HG03354 (cell line): Measurements from ENCODE around the gene MAGT1.
"Not testable (repeated sequence)": the region's sequence is repeated elsewhere in the genome, so short reads cannot be mapped to it uniquely, and the experiment has no call there.

ENCODE experiments used
- ATAC-seq: cut with Tn5 transposase; IDR thresholded peaks from one replicate; pipeline ENCODE4 v1.9.1; 2021; ENCODE audit warnings: mild to moderate bottlenecking; ENCODE audit not compliant: unreplicated experiment, poor library complexity, severe bottlenecking

The MAGT1 gene

DNA sequence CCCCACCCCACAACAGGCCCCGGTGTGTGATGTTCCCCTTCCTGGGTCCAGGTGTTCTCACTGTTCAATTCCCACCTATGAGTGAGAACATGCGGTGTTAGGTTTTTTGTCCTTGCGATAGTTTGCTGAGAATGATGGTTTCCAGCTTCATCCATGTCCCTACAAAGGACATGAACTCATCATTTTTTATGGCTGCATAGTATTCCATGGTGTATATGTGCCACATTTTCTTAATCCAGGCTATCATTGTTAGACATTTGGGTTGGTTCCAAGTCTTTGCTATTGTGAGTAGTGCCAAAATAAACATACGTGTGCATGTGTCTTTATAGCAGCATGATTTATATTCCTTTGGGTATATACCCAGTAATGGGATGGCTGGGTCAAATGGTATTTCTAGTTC lies 13.8 kb downstream of the MAGT1 start:
- ATAC-seq, result not testable (repeated sequence)

DNA sequence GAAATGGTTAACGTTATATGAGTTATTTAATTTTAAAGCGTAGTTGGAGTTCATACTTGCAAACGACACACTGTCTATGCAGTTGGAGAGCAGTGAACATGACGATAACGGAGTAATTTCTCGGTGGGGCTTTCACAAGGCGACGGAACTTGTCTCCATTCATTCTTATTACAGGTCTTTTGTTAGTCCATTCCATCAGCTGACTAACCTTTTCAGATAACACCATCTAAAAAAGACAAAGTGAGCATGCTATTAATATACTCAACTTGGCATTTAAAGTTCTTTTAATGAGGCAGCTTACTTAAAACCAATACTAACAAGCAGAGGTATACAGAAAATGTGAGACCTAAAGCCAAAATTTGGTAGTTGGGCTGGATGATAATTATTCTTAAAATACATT lies 19.9 kb downstream of the MAGT1 start:
- no peak for ATAC-seq

DNA sequence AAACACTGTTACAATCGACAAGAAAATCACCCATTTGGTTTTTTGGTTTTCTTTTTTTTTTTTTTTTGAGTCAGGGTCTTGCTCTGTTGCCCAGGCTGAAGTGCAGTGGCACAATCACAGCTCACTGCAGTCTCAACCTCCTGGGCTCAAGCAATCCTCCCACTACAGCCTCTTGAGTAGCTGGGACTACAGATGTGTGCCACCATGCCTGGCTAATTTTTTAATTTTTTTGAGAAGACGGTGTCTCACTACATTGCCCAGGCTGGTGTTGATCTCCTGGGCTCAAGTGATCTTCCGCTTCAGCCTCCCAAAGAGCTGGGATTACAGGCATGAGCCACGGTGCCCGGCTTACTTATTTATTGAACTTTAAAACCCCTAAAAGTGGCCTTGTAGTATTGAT lies 63.7 kb downstream of the MAGT1 start:
- ATAC-seq, result not testable (repeated sequence)

DNA sequence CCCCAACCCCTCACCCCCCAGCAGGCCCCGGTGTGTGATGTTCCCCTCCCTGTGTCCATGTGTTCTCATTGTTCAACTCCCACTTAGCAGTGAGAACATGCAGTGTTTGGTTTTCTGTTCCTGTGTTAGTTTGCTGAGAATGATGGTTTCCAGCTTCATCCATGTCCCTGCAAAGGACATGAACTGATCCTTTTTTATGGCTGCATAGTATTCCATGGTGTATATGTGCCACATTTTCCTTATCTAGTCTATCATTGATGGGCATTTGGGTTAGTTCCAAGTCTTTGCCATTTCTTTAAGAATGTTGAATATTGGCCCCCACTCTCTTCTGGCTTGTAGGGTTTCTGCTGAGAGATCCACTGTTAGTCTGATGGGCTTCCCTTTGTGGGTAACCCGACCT lies 73.2 kb downstream of the MAGT1 start:
- not testable (repeated sequence) for ATAC-seq

DNA sequence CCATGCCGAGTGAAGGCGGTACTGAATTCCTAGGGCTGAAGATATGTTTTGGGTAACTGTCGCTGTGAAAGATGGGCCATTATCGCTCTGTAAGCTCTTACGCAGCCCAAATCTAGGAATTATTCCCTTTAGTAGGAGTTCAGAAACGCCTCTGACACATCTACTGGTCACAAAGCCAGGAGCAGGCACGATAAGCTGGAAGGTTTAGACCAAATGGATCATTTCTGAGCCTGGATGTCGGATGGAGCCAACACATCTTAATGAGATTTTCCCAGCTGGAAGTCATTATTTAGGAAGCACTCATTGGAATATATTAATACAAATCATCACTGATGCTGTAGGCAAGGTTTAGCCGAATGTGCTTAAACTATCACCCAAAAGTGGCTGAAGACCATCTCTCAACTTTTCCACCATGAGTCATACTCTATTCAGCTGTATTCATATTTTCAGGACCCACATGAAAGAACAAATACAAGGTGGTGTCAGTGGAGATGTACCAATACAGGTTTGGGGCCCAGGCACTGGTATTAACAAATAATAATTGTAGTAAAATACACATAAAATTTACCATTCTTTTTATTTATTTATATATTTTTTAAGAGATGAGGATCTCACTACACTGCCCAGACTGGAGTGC lies 75.0 kb downstream of the MAGT1 start:
- no peak for ATAC-seq

DNA sequence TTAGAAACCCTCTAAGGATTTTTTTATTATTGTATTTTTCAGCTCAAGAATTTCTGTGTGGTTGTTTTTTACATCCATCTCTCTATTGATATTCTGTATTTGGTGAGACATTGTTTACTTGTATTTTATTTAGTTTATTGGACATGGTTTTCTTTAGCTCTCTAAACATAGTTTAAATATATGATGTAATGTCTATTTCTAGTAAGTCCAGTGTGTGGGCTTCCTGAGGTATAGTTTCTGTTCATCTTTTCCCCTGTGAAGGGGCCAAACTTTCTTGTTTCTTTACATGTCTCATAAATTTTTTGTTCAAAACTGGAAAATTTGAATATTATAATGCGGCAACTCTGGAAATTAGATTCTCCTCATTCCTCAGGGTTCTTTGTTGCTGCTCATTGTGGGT lies 81.0 kb downstream of the MAGT1 start:
- no peak for ATAC-seq

DNA sequence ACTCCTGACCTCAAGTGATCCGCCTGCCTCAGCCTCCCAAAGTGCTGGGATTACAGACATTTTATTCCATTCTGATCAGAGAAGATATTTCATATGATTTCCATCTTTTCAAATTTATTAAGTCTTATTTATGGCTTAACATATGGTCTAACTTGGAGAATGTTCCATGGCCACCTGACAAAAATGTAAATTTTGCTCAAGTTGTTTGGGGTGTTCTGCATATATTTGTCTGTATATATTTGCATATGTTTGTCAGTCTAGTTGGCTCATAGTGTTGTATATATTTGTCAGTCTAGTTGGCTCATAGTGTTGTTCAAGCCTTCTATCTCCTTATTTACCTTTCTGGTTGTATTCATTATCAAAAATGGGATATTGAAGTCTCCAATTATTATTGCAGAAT lies 93.0 kb downstream of the MAGT1 start:
- ATAC-seq, result no peak

DNA sequence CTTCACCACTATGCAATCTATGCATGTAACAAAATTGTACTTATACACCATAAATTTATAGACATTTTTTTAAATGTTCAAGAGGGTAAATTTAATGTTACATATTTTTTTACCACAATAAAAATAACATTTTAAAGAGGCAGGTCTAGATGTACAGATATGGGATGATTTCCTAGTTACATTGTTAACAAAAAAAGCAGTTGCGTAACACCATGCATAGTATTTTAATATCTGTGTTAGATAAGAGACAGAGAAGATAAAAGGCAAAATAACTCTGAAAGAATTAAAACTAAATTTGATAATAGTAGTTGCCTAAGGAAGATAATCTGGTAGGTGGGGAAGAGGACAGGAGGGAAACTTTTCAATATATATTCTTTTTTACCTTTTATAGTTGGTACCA lies 100.1 kb downstream of the MAGT1 start:
- no peak for ATAC-seq

DNA sequence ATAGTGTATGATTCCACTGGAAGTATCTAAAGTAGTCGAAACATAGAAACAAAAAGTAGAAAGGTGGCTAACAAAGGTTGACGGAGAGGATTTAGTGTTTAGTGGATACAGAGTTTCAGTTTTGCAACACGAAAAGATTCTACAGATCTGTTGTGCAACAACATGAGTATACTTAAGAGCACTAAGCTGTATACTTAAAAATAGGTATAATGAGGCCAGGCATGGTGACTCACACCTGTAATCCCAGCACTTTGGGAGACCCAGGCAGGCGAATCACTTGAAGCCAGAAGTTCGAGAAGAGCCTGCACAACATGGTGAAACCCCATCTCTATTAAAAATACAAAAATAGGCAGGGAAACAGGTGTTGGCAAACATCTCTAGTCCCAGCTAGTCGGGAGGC lies 101.3 kb downstream of the MAGT1 start:
- no peak for ATAC-seq

DNA sequence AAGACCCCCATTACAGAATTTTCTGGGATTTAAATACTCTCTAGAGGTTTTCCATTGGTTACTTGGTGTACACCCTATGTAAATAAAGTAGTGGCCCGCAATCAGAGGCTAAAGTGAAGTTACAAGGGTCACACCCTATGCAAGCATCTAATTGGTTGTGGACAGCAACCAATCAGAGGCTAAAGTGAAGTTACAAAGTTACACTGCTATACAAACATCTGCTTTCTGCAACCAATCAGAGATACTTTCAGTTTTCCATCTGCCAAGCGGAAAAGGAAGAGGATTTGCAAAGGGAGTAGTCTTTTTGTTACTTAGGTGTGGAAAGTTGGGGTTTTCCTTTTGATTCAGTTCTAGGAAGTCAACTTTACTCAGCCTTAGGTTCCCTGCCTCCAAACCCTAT lies 107.2 kb downstream of the MAGT1 start:
- ATAC-seq, result no peak

DNA sequence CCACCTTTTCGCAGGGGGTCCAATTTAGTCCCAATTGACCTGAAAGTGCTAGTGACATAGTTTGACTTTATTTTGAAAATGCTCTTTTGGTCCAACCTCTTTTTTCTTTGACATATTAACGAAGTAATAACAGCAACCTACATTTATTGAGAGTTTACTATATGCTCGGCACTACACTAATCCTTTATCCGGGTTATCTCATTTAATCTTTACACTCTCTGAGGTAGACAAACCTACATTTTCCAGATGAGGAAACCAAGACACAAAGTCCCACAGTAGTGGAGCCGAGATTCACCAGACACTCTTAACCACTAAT lies 108.9 kb downstream of the MAGT1 start:
- ATAC-seq, result peak; percentile 17

DNA sequence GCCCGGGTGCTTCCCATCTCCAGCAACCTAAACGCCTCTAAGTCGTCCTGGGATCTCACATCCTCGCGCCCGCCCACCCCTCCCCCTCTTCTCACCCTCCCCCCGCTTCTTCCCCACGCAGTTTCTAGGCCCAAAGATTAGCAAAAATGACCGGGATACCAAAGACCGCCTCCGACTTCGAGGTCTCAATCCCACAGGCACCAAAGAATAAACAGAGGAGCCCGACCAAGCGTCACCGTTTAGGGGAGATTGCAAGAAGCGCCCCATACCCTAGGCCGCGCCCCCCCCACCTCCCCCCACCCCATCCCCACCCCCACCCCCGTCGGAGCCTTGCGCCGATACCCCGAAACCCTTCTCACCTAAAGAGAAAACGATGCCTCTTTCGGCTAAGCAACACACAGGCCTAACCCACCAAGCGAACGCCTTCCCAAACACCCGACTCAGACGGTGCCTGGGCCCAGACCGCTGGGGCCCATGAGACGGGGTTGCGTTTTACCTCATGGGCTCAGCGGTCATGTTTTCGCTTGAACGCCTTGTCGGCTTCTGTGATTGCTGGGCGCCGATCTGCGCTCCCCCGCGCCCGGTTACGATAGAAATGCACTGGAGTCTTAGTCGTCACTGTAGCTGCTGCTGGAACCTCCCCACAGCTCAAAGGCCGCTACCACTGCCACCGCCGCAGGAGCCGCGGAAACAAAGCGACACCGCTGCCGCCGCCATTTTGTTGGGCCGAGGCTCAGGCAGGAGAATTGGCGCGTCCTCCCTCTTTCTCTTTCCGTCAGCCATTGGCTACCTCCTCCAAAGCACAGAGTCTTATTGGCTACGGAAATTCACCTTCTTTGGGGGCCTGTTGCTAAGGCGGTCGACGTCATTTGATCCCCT lies 109.5 kb downstream of the MAGT1 start, which contains the start of gene ATRX:
TSS of gene ATRX (minus strand) at position 731 of the 879 bp plus-strand sequence. CDS start at position 516, 215 bp downstream.
- ATAC-seq, result peak; percentile 99

DNA sequence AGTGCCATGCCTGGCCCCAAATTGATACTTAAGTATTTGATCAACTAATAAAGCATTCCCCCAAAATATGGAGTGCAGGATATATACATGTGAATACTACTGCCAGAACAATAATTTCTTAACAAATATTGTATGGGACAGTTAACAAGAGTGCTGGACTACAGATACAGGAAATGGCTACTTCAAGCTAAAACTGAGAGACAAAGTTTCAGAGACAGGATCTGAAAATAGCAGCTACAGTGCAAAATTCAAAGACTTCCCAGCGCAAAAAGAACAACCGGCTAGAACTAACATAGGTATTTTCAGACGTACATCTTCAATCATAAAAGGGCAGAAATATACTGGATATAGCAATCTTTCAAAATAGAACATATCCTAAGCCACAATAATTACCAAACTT lies 115.5 kb downstream of the MAGT1 start:
- ATAC-seq, result no peak

DNA sequence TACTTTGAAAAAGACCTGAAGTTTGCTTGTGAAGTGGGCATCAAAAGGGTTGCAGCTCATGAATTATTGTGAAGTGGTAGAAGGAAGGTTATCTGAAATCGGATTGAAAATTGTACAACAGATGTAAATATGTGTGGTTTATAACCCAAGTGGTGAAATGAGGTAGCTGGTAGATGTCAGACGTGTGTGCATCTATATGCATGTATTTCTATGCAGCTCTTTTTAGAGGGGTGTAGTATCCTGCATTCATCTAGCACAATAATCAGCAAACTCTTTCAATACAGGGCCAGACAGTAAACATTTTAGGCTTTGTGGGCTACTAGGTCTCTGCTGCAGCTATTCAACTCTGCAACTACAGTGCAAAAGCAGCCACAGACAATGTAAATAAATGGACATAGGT lies 118.6 kb downstream of the MAGT1 start:
- no peak for ATAC-seq
